Endothelial cell of umbilical vein (primary cell): ENCODE measurements around the gene RYR3. TPM values are rescaled to one million over a fixed set of nuclear protein-coding genes. Genes with fewer than 3 reads are reported as not detected.

Experiments used
- BruUV-seq: library from RNA; stranded (reverse); fragments of 400-500 nt; replicated peaks from 2 replicates; lab custom pipeline; 2021; lab: Mats Ljungman, UMichigan
- CTCF ChIA-PET: fragments of 300-600, 350-600 bp; sonication (Branson Sonifier 250); formaldehyde crosslinking; loops from one replicate; lab custom pipeline; 2021; ENCODE audit warnings: antibody characterized with exemption, inconsistent platforms; lab: Charles Lee
- POLR2A ChIA-PET: fragments of 300-600, 350-600 bp; sonication (Branson Sonifier 250); formaldehyde crosslinking; loops from one replicate; lab custom pipeline; 2021; ENCODE audit warnings: antibody characterized with exemption, inconsistent platforms; lab: Charles Lee
- DNase-seq: peaks from one replicate; pipeline ENCODE4 v3.0.0-alpha.2; 2011; ENCODE audit warnings: low read depth, low spot score
- FAIRE-seq: peaks from 2 replicates; lab custom pipeline; 2011; peaks lifted over from hg19 to GRCh38; lab: Jason Lieb, UNC
- H2AFZ ChIP-seq: 2 replicates; pipeline ENCODE4 v1.6.0; 2012; ENCODE audit warnings: low read depth, low read length, control low read depth, inconsistent platforms
- H3K27ac ChIP-seq: 2 replicates; pipeline ENCODE4 v1.5.1; 2011; ENCODE audit warnings: low read depth, mild to moderate bottlenecking, control low read depth, low read length, moderate library complexity; ENCODE audit not compliant: insufficient read depth
- H3K27me3 ChIP-seq, 2 experiments: 2 replicates each; pipeline versions ENCODE4 v1.6.0 to v1.6.1; 2011; ENCODE audit warnings: low read length in 2 of 2, mixed read lengths in 1 of 2; ENCODE audit not compliant: control insufficient read depth in 2 of 2, insufficient read depth in 2 of 2
- H3K36me3 ChIP-seq, 2 experiments: 2 replicates in 1 of 2; 3 replicates in 1 of 2; pipeline ENCODE4 v1.5.1; 2011; ENCODE audit warnings: low read length in 2 of 2, mild to moderate bottlenecking in 1 of 2, moderate library complexity in 1 of 2; ENCODE audit not compliant: control insufficient read depth in 2 of 2, insufficient read depth in 2 of 2; ENCODE audit errors: extremely low read depth in 1 of 2
- H3K4me1 ChIP-seq: 3 replicates; pipeline ENCODE4 v1.5.1; 2011; ENCODE audit warnings: mild to moderate bottlenecking, low read length; ENCODE audit not compliant: control insufficient read depth, insufficient read depth; ENCODE audit errors: extremely low read depth
- H3K4me2 ChIP-seq: 2 replicates; pipeline ENCODE4 v1.6.1; 2011; ENCODE audit warnings: low read length, control low read depth, mixed read lengths; ENCODE audit not compliant: insufficient read depth
- H3K4me3 ChIP-seq, 3 experiments: fragments of 200-600 bp in 1 of 3; sonication (generic), shearing (Covaris generic) in 1 of 3; replicated peaks in 1 of 3; 2 replicates each; pipeline ENCODE4 v1.5.1; 2011 to 2016; ENCODE audit warnings: control low read depth in 3 of 3, low read length in 3 of 3, mild to moderate bottlenecking in 2 of 3, inconsistent platforms in 1 of 3, low read depth in 1 of 3, moderate library complexity in 1 of 3; ENCODE audit not compliant: insufficient read depth in 1 of 3
- H3K79me2 ChIP-seq: 2 replicates; pipeline ENCODE4 v1.6.0; 2012; ENCODE audit warnings: low read length, inconsistent platforms; ENCODE audit not compliant: control insufficient read depth, insufficient read depth
- H3K9ac ChIP-seq: replicated peaks from 2 replicates; pipeline ENCODE3; 2011; ENCODE audit warnings: low read length, control low read depth; ENCODE audit not compliant: insufficient read depth; ENCODE audit errors: extremely low read depth
- H3K9me1 ChIP-seq: replicated peaks from 3 replicates; pipeline ENCODE4 v1.6.0; 2011; ENCODE audit warnings: mild to moderate bottlenecking, low read length; ENCODE audit not compliant: control insufficient read depth, insufficient read depth; ENCODE audit errors: extremely low read depth
- H3K9me3 ChIP-seq: replicated peaks from 2 replicates; pipeline ENCODE4 v1.5.1; 2012; ENCODE audit warnings: low read length, inconsistent platforms; ENCODE audit not compliant: control insufficient read depth, insufficient read depth
- H4K20me1 ChIP-seq: replicated peaks from 2 replicates; pipeline ENCODE3; 2011; ENCODE audit warnings: mild to moderate bottlenecking, low read length; ENCODE audit not compliant: control insufficient read depth, insufficient read depth; ENCODE audit errors: extremely low read depth
- EZH2 ChIP-seq: IDR thresholded peaks from 2 replicates; pipeline ENCODE4 v1.6.1; 2012; ENCODE audit warnings: borderline replicate concordance, low read depth, mild to moderate bottlenecking, moderate library complexity, low read length, inconsistent platforms; ENCODE audit not compliant: severe bottlenecking
- FOS ChIP-seq: IDR thresholded peaks from 2 replicates; pipeline ENCODE4 v1.6.1; 2011; ENCODE audit warnings: mild to moderate bottlenecking, low read length, moderate library complexity, borderline replicate concordance; ENCODE audit not compliant: insufficient read depth
- GATA2 ChIP-seq: IDR thresholded peaks from 2 replicates; pipeline ENCODE4 v1.7.0; 2011; ENCODE audit warnings: low read depth, mild to moderate bottlenecking, moderate library complexity, mixed read lengths, low read length; ENCODE audit not compliant: insufficient read length, insufficient read depth
- JUN ChIP-seq: IDR thresholded peaks from 2 replicates; pipeline ENCODE4 v1.6.1; 2011; ENCODE audit warnings: borderline replicate concordance, low read depth; ENCODE audit not compliant: insufficient read length, insufficient read depth
- MYC ChIP-seq: IDR thresholded peaks from one replicate; pipeline ENCODE4 v1.6.1; 2011; ENCODE audit warnings: mild to moderate bottlenecking, low read depth, low read length
- POLR2A ChIP-seq: IDR thresholded peaks from 2 replicates; pipeline ENCODE4 v1.6.1; 2012; ENCODE audit warnings: low read depth, mild to moderate bottlenecking, control low read depth, low read length
- POLR2AphosphoS5 ChIP-seq: IDR thresholded peaks from 2 replicates; pipeline ENCODE4 v1.6.1; 2012; ENCODE audit warnings: low read depth, mild to moderate bottlenecking, control low read depth, low read length, moderate library complexity; ENCODE audit not compliant: insufficient read depth
- dilution Hi-C: fragments of 300-500 bp; cut with MboI; formaldehyde crosslinking; loops from one replicate; pipeline ENCODE4 v1.15.0; 2019; ENCODE audit warnings: low sequenced_read_pairs; ENCODE audit not compliant: extremely low pct_ligation_motif_present
- intact Hi-C: fragments of 100-400 bp; cut with micrococcal nuclease; formaldehyde crosslinking; loops from one replicate; pipeline ENCODE4 v1.10.0; 2022
- polyA plus RNA-seq, 4 experiments: library from polyadenylated mRNA; depleted of rRNA in 3 of 4; stranded (reverse) in 3 of 4; unstranded in 1 of 4; fragments of >200 nt; gene quantifications; 2 replicates each; pipeline versions ENCODE4 v1.2.1 to v1.2.3, GENCODE V29; 2011 to 2012; ENCODE audit warnings: missing spikeins in 1 of 4
- total RNA-seq: library from RNA; stranded (reverse); gene quantifications from 2 replicates; pipeline ENCODE4 v1.2.3, GENCODE V29; 2021
- TF ChIP-seq, protein P1 (sequence below): IDR thresholded peaks from 2 replicates; pipeline ENCODE4 v1.6.1; 2011; ENCODE audit not compliant: insufficient read depth, insufficient read length
- TF ChIP-seq, protein P2 (sequence below), 2 donors: IDR thresholded peaks; 1 replicate in 1 of 2; 2 replicates in 1 of 2; pipeline ENCODE4 v1.5.1; 2011; ENCODE audit warnings: low read length in 2 of 2, mild to moderate bottlenecking in 2 of 2, moderate library complexity in 2 of 2, control low read depth in 1 of 2, inconsistent platforms in 1 of 2, low read depth in 1 of 2; ENCODE audit not compliant: insufficient read depth in 1 of 2; ENCODE audit errors: extremely low read depth in 1 of 2

RYR3 gene
- total and polyA plus RNA-seq, 2 donors (not counting 3 experiments of a cell fraction or from before 2014, with no cell fraction given): not detected

- peaks cover 4 to 10% of the 10 kb centered on the region in 2 experiments for H3K27me3 ChIP-seq
- no peaks in the 10 kb centered on the region for H3K4me1 ChIP-seq
- H4K20me1 ChIP-seq: no peaks in the 10 kb centered on the region
- DNase-seq (no peak), FAIRE-seq (no peak)
- no peaks in the 10 kb centered on the region for H3K36me3 ChIP-seq
- CTCF ChIA-PET: no interaction called here
- no peaks in the 10 kb centered on the region for H3K79me2 ChIP-seq
- POLR2A ChIA-PET: no interaction called here
- no peaks in the 10 kb centered on the region for H3K9me3 ChIP-seq
- intact Hi-C loops (no loop called here), dilution Hi-C loops (no loop called here)
- TF ChIP-seq MYC (no peak), FOS (no peak), GATA2 (no peak), POLR2AphosphoS5 (no peak), POLR2A (no peak), EZH2 (no peak), JUN (no peak)
- TF ChIP-seq, protein P1, sequence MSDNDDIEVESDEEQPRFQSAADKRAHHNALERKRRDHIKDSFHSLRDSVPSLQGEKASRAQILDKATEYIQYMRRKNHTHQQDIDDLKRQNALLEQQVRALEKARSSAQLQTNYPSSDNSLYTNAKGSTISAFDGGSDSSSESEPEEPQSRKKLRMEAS: no peak
- TF ChIP-seq, protein P2, sequence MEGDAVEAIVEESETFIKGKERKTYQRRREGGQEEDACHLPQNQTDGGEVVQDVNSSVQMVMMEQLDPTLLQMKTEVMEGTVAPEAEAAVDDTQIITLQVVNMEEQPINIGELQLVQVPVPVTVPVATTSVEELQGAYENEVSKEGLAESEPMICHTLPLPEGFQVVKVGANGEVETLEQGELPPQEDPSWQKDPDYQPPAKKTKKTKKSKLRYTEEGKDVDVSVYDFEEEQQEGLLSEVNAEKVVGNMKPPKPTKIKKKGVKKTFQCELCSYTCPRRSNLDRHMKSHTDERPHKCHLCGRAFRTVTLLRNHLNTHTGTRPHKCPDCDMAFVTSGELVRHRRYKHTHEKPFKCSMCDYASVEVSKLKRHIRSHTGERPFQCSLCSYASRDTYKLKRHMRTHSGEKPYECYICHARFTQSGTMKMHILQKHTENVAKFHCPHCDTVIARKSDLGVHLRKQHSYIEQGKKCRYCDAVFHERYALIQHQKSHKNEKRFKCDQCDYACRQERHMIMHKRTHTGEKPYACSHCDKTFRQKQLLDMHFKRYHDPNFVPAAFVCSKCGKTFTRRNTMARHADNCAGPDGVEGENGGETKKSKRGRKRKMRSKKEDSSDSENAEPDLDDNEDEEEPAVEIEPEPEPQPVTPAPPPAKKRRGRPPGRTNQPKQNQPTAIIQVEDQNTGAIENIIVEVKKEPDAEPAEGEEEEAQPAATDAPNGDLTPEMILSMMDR (IDR thresholded peaks at IDR 0.05; ENCODE audit: extremely low read depth in 1 of 2, insufficient read depth in 1 of 2, low read depth in 1 of 2, low read length in 2 of 2): no peak
- H2AFZ ChIP-seq: no peak overlapping the region
- no peak overlapping the region for H3K9ac ChIP-seq
- no peak overlapping the region for H3K27ac ChIP-seq
- no TSS peak for BruUV-seq
- no peaks in the 10 kb centered on the region for H3K9me1 ChIP-seq
- H3K4me2 ChIP-seq: no peak overlapping the region
- no peak overlapping the region for H3K4me3 ChIP-seq
Measured at GRCh38 chr15:33641069-33641468, 330.3 kb downstream of the RYR3 start.
